NCI-H2196 (cell line): Measurements from ENCODE around the gene ERMAP.
"Not testable (repeated sequence)": the region's sequence is repeated elsewhere in the genome, so short reads cannot be mapped to it uniquely, and the experiment has no call there.

Experiments used
- DNase-seq: peaks from one replicate; lab custom pipeline; 2025; ENCODE audit not compliant: unreplicated experiment; lab: John Stamatoyannopoulos, UW

The ERMAP gene

DNA sequence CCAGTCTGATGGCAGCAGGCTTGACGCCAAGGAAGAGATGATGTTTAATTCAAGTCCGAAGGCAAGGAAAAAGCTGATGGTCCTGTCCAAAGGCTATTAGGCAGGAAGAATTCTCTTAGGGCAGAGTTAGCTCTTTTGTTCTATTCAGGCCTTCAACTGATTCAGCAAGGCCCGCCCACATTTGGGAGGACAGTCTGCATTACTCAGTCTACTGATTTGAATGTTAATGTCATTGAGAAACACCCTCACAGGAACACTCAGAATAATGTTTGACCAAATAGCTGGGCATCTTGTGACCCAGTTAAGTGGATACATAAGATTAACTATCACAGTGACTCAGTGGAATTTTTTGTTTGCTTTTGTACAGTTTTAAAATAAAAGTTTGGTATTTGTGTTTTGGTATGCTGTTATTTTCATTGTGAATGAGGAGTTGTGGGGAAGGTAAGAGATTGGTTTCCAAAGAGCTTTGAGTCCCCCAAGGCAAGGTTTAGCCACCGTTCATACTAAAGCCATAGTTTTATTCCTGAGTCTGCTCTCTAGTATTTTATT, 27.7 kb downstream of the ERMAP start:
- DNase-seq, result no peak

DNA sequence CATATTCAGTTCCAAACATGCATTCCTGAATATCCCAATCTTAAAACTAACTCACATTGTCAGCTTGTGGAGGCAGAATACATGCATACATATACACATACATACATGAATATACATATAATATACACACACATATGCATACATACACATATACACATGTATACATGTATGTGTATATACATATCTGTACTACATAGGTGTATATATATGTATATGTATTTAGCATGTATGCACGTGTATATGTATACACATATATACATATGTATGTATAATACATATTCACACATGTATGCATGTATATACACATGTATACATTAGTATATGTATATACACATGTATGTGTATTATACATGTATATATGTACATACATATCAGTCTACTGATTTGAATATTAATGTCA, 28.3 kb downstream of the ERMAP start:
- no peak for DNase-seq

DNA sequence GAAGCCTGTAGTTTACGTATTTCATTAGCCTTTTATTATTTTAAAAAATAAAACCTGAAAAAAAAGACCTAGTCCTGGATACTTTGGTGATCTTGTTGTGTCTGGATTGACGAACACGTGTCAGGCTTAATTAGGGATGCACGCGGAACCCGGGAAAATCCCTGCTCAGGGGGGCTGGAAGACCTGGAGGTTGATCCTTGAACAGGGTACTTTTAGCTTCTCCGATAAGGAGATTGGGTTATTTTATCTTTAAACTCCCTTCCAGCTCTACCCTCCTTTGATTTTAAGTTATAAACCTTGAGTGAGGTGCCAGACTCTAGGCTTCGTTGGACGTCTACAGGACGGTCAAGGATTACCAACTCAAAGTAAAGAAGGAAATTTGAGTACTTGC, 28.9 kb downstream of the ERMAP start:
- DNase-seq, result peak; percentile 27

DNA sequence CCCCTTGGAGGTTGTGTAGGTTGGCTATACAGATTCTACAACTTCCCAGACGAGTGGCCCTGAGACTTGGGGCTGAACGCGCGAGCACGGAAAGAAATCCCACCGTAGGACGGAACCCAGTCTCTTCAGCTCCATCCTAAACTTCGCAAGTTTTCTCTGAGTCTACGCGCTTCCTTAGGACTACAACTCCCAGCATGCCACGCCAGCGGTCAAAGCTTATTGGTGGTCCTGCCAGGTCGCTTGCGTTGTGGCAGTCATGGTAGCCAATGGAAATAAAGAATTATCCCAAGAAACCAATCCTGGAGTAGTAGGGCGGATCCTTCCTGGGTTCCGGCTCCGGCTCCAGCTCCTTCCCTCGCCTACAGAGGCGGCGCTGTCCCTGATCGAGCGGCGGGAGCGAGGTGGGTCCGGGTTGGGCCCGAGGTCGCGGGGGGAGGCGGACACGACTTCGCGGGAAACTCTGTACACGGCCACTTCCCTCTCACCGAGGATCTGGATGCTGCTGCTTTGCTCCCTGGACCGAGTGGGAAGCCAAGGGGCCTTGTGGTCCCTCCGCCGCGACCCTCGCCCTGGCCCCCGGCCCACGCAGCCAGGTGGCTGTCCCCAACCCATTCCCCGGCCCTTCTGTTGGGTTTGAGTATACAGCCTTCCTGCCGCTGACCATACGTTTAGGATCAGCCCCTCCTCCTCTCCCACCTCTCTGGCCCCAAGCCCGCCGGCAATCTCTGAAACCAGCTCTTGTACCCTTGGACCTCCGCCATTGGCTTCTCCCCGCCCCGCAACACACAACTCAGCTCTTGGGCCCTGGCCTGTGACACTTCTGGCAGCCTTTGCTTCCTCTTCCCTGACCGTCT, 29.6 kb downstream of the ERMAP start, which contains the start of gene ZNF691:
TSS of gene ZNF691 (plus strand) at position 357 of the 854 bp plus-strand sequence. CDS start 3,046 bp downstream, outside the sequence.
- DNase-seq, result peak; percentile 94

DNA sequence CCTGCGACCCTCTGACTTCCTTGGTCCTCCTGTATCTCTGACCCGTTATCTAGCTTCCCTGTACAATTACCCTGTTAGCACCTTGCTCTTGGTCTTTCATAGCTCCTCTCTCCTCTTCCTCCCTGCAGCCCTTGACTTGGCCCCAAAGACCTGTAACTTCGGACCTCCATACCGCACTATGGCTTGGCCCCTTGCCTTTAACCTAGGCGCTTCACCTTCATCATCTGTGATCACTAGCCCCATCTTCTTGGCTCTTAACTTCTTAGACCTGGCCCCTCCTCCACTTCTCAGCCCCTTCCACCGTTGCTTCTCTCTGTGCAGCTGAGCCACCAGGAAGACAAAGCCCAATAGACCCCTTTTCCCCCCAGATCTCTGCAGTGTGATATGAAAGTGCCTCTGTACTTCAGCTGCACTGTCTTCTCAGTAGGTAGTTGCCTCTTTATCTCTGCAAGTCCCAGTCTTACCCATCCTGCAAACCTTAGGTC, 30.2 kb downstream of the ERMAP start:
- DNase-seq, result no peak

DNA sequence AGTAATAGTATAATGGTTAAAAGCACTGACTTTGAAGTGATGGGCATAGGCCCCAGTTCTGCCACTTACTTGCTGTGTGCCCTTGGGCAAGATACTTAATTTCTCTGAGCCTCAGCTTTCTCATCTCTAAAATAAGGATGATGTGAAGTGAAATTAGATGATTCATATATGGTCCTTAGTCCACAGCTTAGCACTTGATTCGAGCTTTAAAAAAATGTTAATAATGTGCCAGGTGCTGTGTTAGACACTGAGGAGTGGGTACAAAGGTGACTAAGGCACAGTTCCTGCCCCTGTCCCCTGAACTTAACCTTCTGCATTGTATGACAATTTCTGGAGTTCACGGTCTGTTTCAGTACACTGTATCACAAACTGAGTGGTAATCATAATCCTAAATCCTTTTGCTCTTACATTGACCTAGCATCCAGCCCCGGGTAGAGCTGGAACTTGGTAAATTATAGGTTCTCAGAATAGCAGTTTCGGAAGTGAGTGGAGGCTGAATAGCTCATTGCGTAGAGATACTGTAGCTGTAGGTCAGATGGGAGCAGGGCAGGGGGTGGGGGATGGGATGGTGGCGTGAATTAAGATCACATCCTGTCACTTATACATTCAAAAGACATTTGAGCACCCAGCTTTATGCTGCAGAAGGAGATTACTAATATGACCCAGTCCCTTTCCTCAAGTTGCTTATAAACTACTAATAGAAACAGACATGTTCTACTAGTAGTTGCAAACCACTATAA, 31.0 kb downstream of the ERMAP start:
- no peak for DNase-seq

DNA sequence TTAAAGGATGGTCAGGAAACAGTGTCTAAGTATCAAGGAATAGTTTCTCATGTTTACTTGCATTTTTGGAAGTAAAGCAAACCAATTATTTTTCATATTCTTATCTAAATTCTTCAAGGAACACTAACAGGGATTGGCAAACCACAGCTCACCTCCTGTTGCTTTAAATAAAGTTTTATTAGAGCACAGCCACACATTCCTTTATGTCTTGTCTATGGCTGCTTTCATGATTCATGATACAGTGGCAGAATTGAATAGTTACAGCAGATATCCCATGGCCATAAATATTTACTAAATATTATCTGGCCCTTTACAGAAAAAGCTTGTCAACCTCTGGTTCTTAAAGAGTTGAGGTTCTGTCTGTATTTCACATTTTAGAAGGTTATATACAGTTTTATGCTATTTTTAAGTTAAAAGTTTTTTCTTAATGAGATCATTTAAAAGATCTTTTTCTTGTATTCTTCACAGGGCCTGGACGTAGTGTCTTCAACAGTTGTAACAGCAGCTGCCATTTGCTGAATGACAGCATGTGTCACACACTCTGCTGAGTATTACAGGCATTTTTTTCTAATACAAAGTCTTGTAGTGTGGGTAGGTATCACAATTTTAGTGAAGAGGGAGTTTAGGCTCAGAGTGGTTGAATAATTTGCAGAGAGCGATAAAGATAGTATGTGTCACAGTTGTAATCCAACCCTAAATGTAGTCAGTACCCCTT, 32.1 kb downstream of the ERMAP start:
- no peak for DNase-seq

DNA sequence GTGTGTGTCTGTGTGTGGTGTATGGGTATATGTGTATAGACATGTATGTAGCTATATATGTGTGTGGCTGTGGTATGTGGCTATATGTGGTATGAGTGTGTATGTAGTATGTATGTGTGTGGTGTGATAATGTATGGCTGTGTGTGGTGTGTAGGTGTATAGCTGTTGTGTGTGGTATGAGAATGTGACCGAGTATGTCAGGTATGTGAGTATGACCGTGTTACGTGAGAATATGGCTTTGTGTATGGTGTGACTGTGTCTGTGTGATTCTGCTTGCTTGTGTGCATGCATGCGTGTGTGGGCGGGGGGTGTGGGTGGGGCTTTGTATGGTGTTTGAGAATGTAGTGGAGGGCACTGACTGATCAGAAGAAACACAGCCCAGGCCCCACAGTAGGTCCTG, 33.0 kb downstream of the ERMAP start:
- no peak for DNase-seq

DNA sequence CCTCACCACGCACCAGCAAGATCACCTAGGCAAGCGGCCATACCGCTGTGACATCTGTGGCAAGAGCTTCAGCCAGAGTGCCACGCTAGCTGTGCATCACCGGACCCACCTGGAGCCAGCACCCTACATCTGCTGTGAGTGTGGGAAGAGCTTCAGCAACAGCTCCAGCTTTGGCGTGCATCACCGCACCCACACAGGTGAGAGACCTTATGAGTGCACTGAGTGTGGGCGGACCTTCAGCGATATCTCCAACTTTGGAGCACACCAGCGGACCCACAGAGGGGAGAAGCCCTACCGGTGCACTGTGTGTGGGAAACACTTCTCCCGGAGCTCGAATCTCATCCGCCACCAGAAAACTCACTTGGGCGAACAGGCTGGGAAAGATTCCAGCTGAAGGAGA, 34.5 kb downstream of the ERMAP start:
- no peak for DNase-seq

DNA sequence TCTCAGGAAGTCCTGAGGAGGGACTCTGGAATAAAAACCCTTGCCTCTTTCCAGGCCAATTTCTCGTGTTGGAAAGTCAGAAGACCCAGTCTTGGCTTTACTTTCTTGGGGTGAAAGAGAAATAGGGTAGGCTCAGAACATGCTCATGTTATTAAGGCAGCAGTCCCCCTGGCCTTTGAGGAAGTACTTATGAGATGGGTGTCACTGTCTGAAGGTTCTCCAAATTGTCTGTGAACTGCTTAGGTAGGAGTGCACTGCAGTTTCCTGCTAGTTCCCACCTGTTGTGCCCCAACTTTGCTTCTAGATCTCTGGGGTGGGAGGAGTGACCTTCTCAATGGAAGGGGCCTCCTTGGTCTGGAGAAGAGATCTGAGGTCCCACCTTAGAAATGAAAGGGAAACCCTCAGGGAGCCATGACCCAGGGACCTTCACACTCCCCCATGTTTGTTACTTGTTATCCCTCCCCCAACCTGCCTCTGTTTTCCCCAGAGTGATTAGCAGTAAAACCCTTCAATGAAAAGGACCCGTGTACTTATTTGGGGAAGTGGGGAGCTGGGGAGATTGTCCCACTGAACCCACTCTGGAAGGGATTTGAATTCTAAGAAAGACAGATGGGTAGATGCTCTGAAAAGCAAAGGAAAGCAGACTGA, 35.2 kb downstream of the ERMAP start:
- DNase-seq, result no peak

DNA sequence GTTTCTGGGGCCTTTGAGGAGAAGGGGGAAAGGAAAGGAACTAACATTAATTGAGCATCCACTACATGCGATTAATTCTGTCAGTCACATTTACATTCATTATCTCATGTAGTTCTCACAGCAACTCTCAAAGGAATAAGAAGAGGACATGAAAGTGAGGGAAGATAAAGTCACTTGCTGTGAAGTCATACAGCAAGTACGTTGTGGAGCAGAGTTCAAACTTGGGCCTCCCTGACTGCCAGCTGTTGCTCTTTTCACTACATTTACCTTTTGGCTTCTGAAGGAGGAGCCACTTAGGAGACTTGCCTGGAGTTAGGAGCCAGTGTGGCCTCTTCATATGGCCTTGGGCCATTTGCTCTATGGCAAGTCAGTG, 35.7 kb downstream of the ERMAP start:
- DNase-seq, result no peak

DNA sequence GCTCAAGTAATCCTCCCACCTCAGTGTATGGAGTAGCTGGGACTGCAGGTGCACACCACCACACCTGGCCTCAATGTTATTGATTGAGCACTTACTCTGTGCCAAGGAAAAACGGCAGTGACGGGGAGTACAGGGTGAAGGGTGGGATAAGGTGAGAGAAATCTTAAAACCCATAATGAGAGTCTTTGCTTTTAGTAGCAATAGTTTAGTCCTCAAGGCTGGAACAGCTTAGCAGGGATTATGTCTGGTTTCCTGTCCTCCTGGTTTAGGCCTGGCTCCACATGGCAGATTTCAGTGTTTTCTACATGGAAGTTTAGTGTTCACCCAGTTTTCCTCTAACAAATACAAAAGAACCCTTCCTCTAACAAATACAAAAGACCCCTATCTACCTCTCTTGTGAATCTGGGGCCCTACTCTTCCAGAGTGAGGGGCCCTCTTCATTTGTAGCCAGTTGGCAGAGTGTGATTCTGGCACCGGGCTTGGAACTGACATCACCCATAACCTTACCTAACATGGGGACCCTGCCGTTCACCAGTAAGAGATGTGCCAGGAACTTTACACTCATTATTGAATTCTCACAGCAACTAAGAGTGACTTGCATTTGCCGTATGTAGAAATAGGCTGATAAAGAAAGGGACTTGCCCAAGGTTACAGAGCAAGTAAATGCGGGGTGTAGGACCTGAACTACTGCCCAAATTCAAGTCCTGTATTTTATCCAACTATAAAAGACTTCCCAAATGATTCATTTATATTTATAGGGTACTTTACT, 36.4 kb downstream of the ERMAP start:
- DNase-seq, result no peak

DNA sequence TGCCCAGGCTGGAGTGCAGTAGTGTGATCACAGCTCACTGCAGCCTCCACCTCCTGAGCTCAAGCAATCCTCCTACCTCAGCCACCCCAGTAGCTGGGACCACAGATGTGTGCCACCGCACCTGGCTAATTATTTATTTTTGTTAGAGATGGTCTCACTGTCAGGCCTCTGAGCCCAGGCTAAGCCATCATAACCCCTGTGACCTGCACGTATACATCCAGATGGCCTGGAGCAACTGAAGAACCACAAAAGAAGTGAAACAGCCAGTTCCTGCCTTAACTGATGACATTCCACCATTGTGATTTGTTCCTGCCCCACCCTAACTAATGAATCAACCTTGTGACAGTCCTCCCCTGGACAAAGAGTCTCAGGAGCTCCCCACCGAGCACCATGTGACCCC, 39.6 kb downstream of the ERMAP start:
- not testable (repeated sequence) for DNase-seq

DNA sequence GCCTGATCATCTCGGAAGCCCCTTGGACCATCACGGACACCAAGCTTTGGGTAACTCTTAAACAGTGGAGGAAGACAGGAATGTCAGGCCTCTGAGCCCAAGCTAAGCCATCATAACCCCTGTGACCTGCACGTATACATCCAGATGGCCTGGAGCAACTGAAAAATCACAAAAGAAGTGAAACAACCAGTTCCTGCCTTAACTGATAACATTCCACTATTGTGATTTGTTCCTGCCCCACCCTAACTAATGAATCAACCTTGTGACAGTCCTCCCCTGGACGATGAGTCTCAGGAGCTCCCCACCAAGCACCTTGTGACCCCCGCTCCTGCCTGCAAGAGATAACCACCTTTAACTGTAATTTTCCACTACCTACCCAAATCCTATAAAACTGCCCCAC, 42.4 kb downstream of the ERMAP start:
- DNase-seq, result not testable (repeated sequence)

DNA sequence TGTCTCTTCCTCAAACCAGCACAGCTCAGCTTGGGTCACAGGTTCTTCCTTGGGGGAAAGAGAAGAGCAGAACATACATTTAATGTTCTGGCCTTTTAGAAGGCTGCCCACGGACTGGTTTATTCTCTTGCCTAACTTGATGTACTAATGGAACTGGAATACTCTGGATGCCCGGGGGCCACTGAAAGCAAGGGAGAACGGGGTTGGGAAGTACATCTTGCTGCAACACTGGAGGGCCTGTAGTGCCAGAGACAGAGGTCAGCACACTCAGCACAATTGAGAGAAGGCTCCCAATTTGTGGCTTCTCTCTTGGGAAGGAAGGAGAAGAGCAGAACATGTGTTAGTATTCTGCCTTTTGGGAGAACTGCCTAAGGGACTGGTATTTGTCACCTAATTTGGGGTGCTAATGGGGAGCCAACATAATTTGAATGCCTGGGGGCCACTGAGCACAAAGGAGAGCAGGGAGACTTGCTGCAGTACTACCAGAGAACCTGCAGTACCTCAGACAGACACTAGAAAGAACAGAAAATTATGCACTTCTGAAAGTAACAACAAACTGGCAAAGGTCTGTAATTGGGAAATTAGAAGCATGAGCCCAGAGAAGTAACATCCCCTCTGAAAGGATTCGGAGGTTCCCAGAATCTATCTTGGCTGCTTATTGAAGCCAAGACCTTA, 43.6 kb downstream of the ERMAP start:
- DNase-seq, result no peak

DNA sequence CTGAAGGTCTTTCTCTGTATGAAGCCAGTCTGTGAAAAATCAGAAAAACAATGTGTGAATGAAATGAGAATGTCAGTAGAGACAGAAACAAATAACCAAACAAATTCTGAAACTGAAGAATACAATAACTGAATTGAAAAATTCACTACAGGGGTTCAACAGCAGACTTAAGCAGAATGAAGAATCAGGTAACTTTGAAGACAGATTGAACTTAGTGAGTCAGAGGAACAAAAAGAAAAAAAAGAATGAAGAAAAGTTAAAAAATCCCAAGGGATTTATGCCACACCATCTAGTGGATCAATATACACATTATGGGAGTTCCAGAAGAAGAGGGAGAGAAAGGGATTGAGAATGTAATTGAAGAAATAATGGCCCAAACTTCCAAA, 44.1 kb downstream of the ERMAP start:
- no peak for DNase-seq

DNA sequence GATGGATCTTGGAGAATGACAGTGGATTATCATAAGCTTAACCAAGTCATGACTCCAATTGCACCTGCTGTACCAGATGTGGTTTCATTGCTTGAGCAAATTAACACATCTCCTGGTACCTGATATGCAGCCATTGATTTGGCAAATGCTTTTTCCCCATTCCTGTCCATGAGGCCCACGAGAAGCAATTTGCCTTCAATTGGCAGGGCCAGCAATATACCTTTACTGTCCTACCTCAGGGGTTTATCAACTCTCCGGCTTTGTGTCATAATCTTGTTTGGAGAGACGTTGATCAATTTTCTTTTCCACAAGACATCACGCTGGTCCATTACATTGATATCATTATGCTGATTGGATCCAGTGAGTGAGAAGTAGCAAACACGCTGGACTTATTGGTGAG, 49.6 kb downstream of the ERMAP start:
- DNase-seq, result no peak

DNA sequence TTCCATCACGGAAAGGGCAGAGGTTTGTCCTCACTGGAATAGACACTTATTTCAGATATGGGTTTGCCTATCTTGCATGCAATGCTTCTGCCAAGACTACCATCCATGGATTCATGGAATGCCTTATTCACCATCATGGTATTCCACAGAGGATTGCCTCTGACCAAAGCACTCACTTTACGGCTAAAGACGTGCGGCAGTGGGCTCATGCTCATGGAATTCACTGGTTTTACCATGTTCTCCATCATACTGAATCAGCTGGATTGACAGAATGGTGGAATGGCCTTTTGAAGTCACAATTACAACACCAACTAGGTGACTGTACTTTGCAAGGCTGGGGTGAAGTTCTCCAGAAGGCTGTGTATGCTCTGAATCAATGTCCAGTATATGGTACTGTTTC, 51.5 kb downstream of the ERMAP start:
- not testable (repeated sequence) for DNase-seq

DNA sequence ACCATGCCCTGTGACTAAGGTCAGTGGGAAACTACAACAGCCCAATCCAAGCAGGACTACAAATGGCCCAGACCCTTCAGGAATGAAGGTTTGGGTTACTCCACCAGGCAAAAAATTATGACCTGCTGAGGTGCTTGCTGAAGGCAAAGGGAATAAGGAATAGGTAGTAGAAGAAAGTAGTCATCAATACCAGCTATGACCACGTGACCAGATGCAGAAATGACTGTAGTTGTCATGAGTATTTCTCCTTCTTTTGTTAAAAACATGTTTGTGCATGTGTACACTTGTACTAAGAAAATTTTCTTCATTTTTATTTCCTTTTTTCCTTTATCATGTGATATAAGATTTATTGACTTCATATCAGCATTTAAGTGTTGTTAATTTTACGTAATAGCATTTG, 52.3 kb downstream of the ERMAP start:
- DNase-seq, result not testable (repeated sequence)
